IPS DF 6.9 (cell line): ENCODE data around the gene PRSS16.
"Not testable (repeated sequence)": the region's sequence is repeated elsewhere in the genome, so short reads cannot be mapped to it uniquely, and the experiment has no call there.

ENCODE experiments used
- DNase-seq: peaks from one replicate; pipeline ENCODE4 v3.0.0-alpha.2; 2013; ENCODE audit warnings: low read depth, low spot score
- H3K27ac ChIP-seq: one replicate; pipeline ENCODE4 v1.5.1; 2013; ENCODE audit warnings: low read length, control low read depth
- H3K27me3 ChIP-seq: 2 replicates; pipeline ENCODE4 v1.6.1; 2013; ENCODE audit warnings: mild to moderate bottlenecking, low read length; ENCODE audit not compliant: control insufficient read depth, insufficient read depth
- H3K36me3 ChIP-seq: 2 replicates; pipeline ENCODE4 v1.6.1; 2013; ENCODE audit warnings: low read length; ENCODE audit not compliant: control insufficient read depth, insufficient read depth
- H3K4me1 ChIP-seq: 2 replicates; pipeline ENCODE4 v1.6.1; 2013; ENCODE audit warnings: low read length; ENCODE audit not compliant: control insufficient read depth, insufficient read depth
- H3K4me3 ChIP-seq: 2 replicates; pipeline ENCODE4 v1.5.1; 2013; ENCODE audit warnings: mild to moderate bottlenecking, low read length
- H3K9me3 ChIP-seq: 2 replicates; pipeline ENCODE4 v1.6.1; 2013; ENCODE audit warnings: low read length, inconsistent platforms; ENCODE audit not compliant: control insufficient read depth, insufficient read depth
- WGBS: extraction: QIAGEN DNeasy Blood & Tissue Kit; methylation state at CpG from one replicate; pipeline ENCODE4 v1.1.7; 2013; ENCODE audit warnings: mixed read lengths, missing lambda C conversion rate; ENCODE audit not compliant: insufficient read length, insufficient coverage; 5-methylcytosine and 5-hydroxymethylcytosine counted together

Gene PRSS16

DNA sequence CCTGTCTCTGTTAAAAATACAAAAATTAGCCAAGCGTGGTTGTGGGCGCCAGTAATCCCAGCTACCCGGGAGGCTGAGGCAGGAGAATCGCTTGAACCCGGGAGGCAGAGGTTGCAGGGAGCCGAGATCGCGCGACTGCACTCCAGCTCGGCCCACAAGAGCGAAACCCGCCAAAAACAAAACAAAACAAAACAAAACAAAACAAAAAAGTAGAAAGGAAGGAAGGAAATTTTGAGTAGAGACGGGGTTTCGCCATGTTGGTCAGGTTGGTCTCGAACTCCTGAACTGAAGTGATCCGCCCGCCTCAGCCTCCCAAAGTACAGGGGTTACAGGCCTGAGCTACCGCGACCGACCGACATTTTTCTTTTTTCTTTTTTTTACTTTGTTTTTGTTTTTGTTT is 30.6 kb upstream of the PRSS16 start:
- no peaks in the 10 kb centered on the region for H3K4me1 ChIP-seq
- no peak for DNase-seq
- no peak overlapping the region for H3K4me3 ChIP-seq
- WGBS: no CpG with 5 or more reads among the region's 21 CpGs
- H3K36me3 ChIP-seq: no peaks in the 10 kb centered on the region
- no peaks in the 10 kb centered on the region for H3K27me3 ChIP-seq
- no peak overlapping the region for H3K27ac ChIP-seq
- no peaks in the 10 kb centered on the region for H3K9me3 ChIP-seq

DNA sequence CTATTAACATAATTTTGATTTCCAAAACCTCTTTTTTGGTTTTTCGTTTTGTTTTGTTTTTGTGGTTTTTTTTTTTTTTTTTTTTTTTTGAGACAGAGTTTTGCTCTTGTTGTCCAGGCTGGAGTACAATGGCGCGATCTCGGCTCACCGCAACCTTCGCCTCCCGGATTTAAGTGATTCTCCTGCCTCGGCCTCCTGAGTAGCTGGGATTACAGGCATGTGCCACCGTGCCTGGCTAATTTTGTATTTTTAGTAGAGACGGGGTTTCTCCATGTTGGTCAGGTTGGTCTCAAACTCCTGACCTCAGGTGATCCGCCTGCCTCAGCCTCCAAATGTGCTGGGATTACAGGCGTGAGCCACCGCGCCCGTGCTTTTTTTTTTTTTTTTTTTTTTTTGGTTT is 24.5 kb upstream of the PRSS16 start:
- H3K27me3 ChIP-seq, H3K4me3 ChIP-seq, DNase-seq, H3K36me3 ChIP-seq, H3K27ac ChIP-seq, H3K4me1 ChIP-seq, H3K9me3 ChIP-seq: not testable (repeated sequence)
- 100% methylated on average over 1 of the region's 15 CpGs for WGBS

DNA sequence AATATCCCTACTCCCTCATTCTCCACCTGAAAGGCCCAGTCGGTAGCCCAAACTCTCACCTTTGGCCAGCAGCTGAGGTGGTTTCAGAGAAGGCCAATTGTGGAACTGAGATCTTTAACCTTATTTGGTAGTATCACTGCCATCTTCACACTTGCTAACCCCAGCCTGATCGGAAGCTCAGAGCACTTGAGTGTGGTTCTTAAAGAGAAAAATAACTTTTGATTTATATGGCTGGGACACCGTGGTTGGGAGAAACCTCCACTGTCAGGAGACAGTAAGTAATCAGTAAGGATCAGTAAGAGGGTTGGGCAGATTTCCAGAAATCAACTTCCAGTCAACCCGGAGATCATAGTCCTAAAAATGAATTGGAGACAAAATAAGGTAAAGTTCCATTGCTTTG is 22.8 kb upstream of the PRSS16 start:
- no CpG with 5 or more reads among the region's 4 CpGs for WGBS
- no peak for DNase-seq

DNA sequence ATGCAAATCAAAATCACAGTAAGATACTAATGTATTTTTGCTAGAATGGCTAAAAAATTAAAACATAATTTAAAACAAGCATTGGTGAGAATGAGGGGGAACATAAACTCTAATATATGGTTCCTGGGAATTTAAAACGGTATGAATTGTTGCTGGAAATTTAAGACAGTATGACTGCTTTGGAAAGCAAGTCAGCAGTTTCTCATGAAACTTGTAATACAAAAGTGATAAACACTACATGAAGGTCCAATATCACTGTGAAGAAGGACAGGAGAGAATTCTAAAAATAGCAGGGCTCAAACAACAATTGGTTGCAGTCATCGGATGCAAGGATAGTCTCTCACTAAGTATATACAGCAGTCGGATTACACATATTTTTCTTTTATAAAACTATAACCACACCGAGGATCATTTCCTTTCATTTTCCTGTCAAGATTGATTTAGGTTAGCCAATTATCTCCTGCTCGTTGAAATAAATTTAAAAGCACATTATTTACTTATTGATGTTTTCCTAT is 18.5 kb upstream of the PRSS16 start:
- Histone ChIP-seq H3K36me3 (no peaks in the 10 kb centered on the region), H3K4me3 (no peak overlapping the region; the same call in 1 of the 2 replicates), H3K4me1 (no peaks in the 10 kb centered on the region), H3K9me3 (no peaks in the 10 kb centered on the region), H3K27ac (no peak overlapping the region), H3K27me3 (no peaks in the 10 kb centered on the region)
- no peak for DNase-seq
- WGBS: no CpG with 5 or more reads among the region's 5 CpGs

More for the DNA sequence above, 22.8 kb upstream of the PRSS16 start:
- Histone ChIP-seq H3K27ac (no peak overlapping the region), H3K4me1 (no peaks in the 10 kb centered on the region), H3K27me3 (no peaks in the 10 kb centered on the region), H3K36me3 (no peaks in the 10 kb centered on the region), H3K9me3 (no peaks in the 10 kb centered on the region), H3K4me3 (no peak overlapping the region)

DNA sequence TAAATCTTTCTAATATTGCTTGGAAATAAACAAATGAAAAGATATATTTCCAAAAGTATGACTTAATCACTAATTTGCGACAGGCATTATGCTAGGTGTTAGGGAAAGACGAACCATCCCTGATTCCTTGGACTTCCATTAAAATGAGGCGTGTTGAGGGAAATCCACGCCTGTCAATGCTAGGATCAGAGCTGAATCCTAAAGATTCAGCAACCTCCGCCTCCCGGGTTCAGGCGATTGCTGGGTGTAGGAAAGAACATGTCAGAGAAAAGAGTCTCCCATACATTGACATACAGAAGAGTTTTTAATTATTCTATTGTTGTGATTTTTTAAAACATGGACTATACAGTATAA is 16.8 kb upstream of the PRSS16 start:
- no peaks in the 10 kb centered on the region for H3K36me3 ChIP-seq
- no peak overlapping the region for H3K27ac ChIP-seq
- DNase-seq: no peak
- no peaks in the 10 kb centered on the region for H3K9me3 ChIP-seq
- no peaks in the 10 kb centered on the region for H3K27me3 ChIP-seq
- no CpG with 5 or more reads among the region's 7 CpGs for WGBS
- peak overlapping the region; percentile 56; the same call in 1 of the 2 replicates for H3K4me3 ChIP-seq
- no peaks in the 10 kb centered on the region for H3K4me1 ChIP-seq

DNA sequence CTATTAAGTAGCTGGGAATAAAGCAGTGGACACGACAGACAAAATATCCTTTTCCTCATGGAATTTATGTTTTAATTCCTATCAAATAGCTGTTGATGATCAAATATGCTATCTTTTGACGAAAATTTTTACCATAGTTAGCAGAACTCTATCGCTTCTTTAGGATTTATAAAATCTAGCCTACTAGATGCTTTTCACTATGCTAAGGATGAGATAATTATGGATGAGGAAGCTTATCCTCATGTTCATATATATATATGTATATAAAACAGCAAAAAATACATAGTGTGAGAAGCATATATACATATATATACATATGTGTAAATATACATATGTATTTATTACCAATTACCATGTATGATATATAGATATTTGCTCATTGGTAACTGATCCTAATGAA is 12.9 kb upstream of the PRSS16 start:
- H3K27me3 ChIP-seq: no peaks in the 10 kb centered on the region
- H3K9me3 ChIP-seq: no peaks in the 10 kb centered on the region
- H3K4me1 ChIP-seq: no peaks in the 10 kb centered on the region
- DNase-seq: no peak
- H3K4me3 ChIP-seq: no peak overlapping the region; the same call in 1 of the 2 replicates
- H3K36me3 ChIP-seq: no peaks in the 10 kb centered on the region
- H3K27ac ChIP-seq: no peak overlapping the region
- WGBS: no CpG with 5 or more reads among the region's 3 CpGs

DNA sequence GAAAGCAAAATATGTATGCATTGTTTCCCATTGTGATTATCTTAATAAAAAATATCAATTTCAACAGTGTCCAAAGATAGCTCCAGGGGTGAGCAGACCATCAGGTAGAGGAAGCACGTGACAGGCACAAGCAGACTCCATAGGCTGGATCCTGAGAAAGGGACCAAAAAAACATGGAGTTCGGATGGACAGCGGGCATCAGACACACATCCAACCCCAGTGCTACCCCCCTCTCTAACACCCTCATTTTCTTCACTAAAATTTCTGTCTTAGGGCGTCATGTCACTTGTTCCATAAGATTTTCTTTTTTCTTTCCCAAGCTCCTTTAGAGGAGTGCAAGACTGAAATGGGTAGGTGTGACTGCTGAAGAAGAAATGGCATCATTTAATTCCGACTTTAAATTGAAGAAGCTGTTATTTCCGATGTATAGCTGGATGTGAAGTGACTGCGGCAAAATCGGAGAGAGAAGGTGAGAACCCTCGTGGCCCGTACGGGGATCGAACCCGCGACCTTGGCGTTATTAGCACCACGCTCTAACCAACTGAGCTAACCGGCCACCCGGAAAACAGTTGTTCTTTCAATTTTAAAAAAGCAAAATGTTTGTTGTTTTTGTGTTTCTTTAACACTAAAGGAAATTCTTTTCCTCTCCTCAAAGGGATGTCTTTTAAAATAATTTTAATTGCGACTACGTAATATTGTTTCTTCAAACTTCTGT is 10.3 kb upstream of the PRSS16 start:
- no CpG with 5 or more reads among the region's 20 CpGs for WGBS
- Histone ChIP-seq H3K27ac (no peak overlapping the region), H3K36me3 (no peaks in the 10 kb centered on the region), H3K9me3 (no peaks in the 10 kb centered on the region), H3K4me3 (peak overlapping the region; percentile 57; the same call in 1 of the 2 replicates), H3K4me1 (no peaks in the 10 kb centered on the region), H3K27me3 (no peaks in the 10 kb centered on the region)
- DNase-seq: no peak

DNA sequence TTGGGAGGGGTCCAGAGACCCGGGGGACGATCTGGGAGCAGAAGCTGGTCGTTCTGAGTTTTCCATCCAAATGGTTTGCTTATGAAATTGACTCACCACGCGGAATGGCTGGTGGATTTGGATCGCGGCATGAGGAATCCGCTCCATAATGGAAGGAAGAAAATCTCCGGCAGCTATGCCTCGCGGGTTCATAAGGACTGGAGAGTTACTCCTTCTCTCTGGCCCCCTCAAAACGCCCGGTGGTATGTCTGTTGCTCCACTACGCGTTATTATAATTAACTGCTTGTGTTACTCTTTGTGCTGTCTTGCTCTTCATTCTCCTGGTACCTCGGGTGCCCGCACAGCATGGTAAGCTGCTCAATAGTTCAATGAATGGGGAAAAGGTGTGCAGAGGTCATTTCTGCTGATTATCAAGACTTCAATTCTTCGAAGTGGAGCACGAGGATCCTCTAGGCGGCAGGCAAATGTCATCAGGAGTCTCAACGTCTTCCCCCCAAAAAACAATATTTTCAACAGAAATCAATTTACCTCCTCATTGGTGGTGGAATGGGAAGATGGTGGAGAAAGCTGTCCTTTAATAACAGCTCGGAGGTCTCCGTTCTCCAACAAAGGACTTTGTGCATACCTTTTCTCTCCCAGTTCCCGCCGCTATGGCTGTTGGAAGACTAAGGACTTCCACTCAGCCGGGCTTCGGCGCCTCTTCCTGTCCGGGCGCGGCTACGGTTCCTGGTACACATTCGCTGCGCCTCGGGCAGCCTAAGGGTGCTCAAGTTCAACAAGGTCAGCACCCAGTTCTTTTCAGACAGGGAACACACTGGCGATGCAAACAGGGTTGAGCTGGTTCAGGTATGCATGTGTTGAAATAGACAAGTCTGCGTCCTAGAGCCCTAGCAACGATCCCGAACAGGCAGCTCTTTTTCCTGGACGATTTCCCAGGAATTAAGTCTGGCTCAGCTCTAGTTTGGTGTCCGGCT is 9.2 kb upstream of the PRSS16 start:
- no CpG with 5 or more reads among the region's 41 CpGs for WGBS
- H3K4me1 ChIP-seq: no peaks in the 10 kb centered on the region
- H3K27ac ChIP-seq: no peak overlapping the region
- no peaks in the 10 kb centered on the region for H3K36me3 ChIP-seq
- no peak for DNase-seq
- H3K4me3 ChIP-seq: peak overlapping the region; percentile 57; the same call in 1 of the 2 replicates
- no peaks in the 10 kb centered on the region for H3K9me3 ChIP-seq
- no peaks in the 10 kb centered on the region for H3K27me3 ChIP-seq

DNA sequence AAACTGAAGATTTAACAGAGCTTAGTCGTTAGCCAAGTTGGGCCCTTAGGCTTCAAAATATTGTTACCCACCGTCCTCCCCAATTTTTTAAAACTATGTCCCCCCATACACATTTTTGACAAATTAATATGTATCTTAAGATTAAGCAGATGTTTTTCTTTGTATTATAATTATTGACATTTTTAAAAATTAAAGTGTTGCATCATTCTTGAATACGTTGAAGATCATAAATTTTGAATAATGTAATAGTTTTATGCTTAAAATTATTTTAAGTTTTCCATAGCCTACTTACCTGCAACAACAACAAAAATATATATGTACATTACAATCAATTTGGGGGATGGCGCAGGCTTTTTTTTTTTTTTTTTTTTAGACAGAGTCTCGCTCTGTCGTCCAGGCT is 8.2 kb upstream of the PRSS16 start:
- DNase-seq: no peak
- H3K27me3 ChIP-seq: no peaks in the 10 kb centered on the region
- no peaks in the 10 kb centered on the region for H3K9me3 ChIP-seq
- no peak overlapping the region; the same call in 1 of the 2 replicates for H3K4me3 ChIP-seq
- no peak overlapping the region for H3K27ac ChIP-seq
- no peaks in the 10 kb centered on the region for H3K36me3 ChIP-seq
- H3K4me1 ChIP-seq: no peaks in the 10 kb centered on the region
- WGBS: no CpG with 5 or more reads among the region's 6 CpGs

DNA sequence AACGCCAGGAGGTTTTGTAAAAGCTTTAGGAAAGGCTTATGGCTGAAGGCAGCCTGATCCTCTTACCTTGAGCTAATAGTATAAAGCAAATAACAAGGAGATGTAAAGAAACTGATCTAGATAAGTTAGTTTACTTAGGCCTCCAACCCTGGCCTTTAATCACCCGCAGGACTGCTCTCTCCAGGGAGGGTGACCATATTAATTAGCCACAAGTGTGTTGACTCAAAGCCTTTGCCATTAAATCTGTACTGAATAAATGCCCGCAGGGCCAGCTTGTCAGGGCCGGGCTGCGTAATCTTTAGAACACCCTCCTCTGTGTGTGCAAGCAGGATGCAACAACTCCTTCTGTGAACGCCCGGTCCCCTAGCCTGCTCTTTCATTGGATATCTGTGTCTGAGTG is 6.1 kb upstream of the PRSS16 start:
- Histone ChIP-seq H3K27me3 (no peaks in the 10 kb centered on the region), H3K9me3 (no peaks in the 10 kb centered on the region), H3K36me3 (no peaks in the 10 kb centered on the region), H3K4me3 (no peak overlapping the region), H3K4me1 (no peaks in the 10 kb centered on the region), H3K27ac (no peak overlapping the region)
- WGBS: no CpG with 5 or more reads among the region's 7 CpGs
- no peak for DNase-seq
